Sigmoid colon (tissue), 7 donors: Measurements from ENCODE around the gene NKX2-2. TPM values are rescaled to one million over a fixed set of nuclear protein-coding genes. Genes with fewer than 3 reads are reported as not detected.

Experiments used
- DNase-seq: peaks from one replicate; pipeline ENCODE4 v3.0.0-alpha.2; 2019
- H3K27ac ChIP-seq, 4 donors: fragments of 200-600 bp; sonication (generic); one replicate each; pipeline ENCODE4 v1.5.1; 2016 to 2019; ENCODE audit warnings: mild to moderate bottlenecking in 1 of 4
- H3K27me3 ChIP-seq, 3 donors: fragments of 200-600 bp; sonication (generic); one replicate each; pipeline ENCODE4 v1.5.1; 2019; ENCODE audit warnings: mild to moderate bottlenecking in 1 of 3
- H3K36me3 ChIP-seq, 4 donors: fragments of 200-600 bp; sonication (generic); one replicate each; pipeline ENCODE4 v1.5.1; 2016 to 2019
- H3K4me1 ChIP-seq, 4 donors: fragments of 200-600 bp; sonication (generic); one replicate each; pipeline ENCODE4 v1.5.1; 2017 to 2019
- H3K4me3 ChIP-seq, 4 donors: fragments of 200-600 bp; sonication (generic); one replicate each; pipeline ENCODE4 v1.5.1; 2017 to 2019; ENCODE audit warnings: mild to moderate bottlenecking in 2 of 4, moderate library complexity in 1 of 4
- H3K9me3 ChIP-seq, 4 donors: fragments of 200-600 bp in 3 of 4; sonication (generic) in 3 of 4; one replicate each; pipeline versions ENCODE4 v1.5.1 to v1.6.1; 2013 to 2019
- EP300 ChIP-seq, 4 donors: sonication (generic); formaldehyde crosslinking; IDR thresholded peaks; one replicate each; pipeline ENCODE4 v1.6.1; 2017; ENCODE audit warnings: antibody characterized with exemption in 4 of 4
- POLR2A ChIP-seq, 2 donors: fragments of 450-650 bp; IDR thresholded peaks; one replicate each; pipeline ENCODE4 v1.6.1; 2016; ENCODE audit warnings: antibody characterized with exemption in 2 of 2, mild to moderate bottlenecking in 2 of 2, moderate library complexity in 2 of 2
- POLR2AphosphoS5 ChIP-seq, 4 donors: sonication (generic); formaldehyde crosslinking; IDR thresholded peaks; one replicate each; pipeline ENCODE4 v1.6.1; 2017; ENCODE audit warnings: antibody characterized with exemption in 4 of 4
- WGBS, 2 donors: extraction: QIAGEN DNeasy Blood & Tissue Kit; methylation state at CpG; one replicate each; pipeline ENCODE4 v1.1.7; 2013; 5-methylcytosine and 5-hydroxymethylcytosine counted together
- intact Hi-C: fragments of 100-400 bp; cut with DNase I; formaldehyde crosslinking; loops from one replicate; pipeline ENCODE4 v1.15.1; 2023
- polyA plus RNA-seq, 3 donors: library from polyadenylated mRNA; stranded (reverse); fragments of 200-250 nt; gene quantifications; one replicate each; pipeline ENCODE4 v1.2.3, GENCODE V29; 2013
- total RNA-seq, 4 donors: library from RNA; depleted of rRNA; stranded (reverse); fragments of >200 nt; gene quantifications; one replicate each; pipeline ENCODE4 v1.1.0, GENCODE V29; 2016
- TF ChIP-seq, protein P1 (sequence below), 4 experiments: fragments of 450-650 bp in 3 of 4; fragments of 200-600 bp in 1 of 4; IDR thresholded peaks; one replicate each; pipeline ENCODE4 v1.5.1; 2016 to 2019; ENCODE audit warnings: antibody characterized with exemption in 4 of 4, mild to moderate bottlenecking in 3 of 4, moderate library complexity in 2 of 4
- donor health status: healthy with polysubstance abuse.
- donor health status: Bipolar disorder and iron deficiency.
- donor health status: healthy.

The NKX2-2 gene
- total and polyA plus RNA-seq, 7 donors, result 0.23 to 0.60 (median 0.46) TPM; not detected in 4

DNA sequence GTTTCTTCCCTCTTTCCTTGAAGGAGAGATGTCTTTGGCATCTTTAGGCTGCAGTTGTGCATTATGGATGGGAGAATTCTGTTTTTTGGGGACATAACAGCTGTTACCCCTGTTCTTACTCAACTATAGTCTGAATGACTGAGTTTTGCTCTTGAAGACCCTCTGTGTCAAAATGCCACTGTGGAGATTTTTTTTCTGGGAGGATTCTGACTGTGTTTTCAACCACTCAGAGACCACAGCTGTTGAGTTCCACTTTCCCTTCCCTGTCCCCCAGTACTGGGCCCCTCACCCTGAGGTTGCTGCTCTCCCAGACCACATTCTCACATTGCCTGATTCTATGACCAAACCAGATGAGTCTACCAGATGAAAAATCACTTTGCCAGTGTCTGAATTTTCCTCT, 48.1 kb downstream of the NKX2-2 start:
- intact Hi-C loops, result no loop called here
- TF ChIP-seq POLR2AphosphoS5 (IDR thresholded peaks at IDR 0.05) (no peak), EP300 (IDR thresholded peaks at IDR 0.05) (no peak), POLR2A (IDR thresholded peaks at IDR 0.05) (no peak)
- TF ChIP-seq, protein P1, sequence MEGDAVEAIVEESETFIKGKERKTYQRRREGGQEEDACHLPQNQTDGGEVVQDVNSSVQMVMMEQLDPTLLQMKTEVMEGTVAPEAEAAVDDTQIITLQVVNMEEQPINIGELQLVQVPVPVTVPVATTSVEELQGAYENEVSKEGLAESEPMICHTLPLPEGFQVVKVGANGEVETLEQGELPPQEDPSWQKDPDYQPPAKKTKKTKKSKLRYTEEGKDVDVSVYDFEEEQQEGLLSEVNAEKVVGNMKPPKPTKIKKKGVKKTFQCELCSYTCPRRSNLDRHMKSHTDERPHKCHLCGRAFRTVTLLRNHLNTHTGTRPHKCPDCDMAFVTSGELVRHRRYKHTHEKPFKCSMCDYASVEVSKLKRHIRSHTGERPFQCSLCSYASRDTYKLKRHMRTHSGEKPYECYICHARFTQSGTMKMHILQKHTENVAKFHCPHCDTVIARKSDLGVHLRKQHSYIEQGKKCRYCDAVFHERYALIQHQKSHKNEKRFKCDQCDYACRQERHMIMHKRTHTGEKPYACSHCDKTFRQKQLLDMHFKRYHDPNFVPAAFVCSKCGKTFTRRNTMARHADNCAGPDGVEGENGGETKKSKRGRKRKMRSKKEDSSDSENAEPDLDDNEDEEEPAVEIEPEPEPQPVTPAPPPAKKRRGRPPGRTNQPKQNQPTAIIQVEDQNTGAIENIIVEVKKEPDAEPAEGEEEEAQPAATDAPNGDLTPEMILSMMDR (IDR thresholded peaks at IDR 0.05), result no peak
- Histone ChIP-seq H3K27ac (no peak overlapping the region), H3K27me3 (no peaks in the 10 kb centered on the region), H3K9me3 (peaks cover 0 to 3% (median 0%) of the 10 kb centered on the region in 4 donors), H3K4me1 (no peaks in the 10 kb centered on the region), H3K4me3 (no peak overlapping the region), H3K36me3 (no peaks in the 10 kb centered on the region)
- no peak for DNase-seq

DNA sequence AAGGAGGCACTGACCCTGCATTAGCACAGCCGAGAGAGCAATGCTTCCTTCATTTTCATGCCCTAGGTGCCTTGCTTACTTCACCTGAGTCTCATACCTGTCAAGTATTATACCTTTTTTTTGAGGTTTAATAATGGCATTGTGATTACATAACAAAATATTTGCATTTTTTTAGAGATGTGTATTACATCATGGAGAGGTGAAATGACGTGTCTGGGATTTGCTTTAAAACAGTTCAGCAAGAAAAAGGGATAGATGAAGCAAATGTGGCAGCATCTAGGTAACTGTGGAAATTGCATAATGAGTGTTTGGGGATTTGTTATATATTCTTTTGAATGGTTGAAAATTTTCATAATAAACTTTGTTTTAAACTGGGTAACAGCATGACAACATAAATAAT, 48.9 kb downstream of the NKX2-2 start:
- DNase-seq, result no peak
- intact Hi-C loops, result no loop called here
- WGBS, 2 donors, result 71 to 87% methylated on average over 2 of the region's 2 CpGs
- Histone ChIP-seq H3K36me3 (no peaks in the 10 kb centered on the region), H3K4me1 (no peaks in the 10 kb centered on the region), H3K9me3 (peaks cover 0 to 3% (median 0%) of the 10 kb centered on the region in 4 donors), H3K4me3 (no peak overlapping the region), H3K27me3 (peaks cover 0 to 6% (median 0%) of the 10 kb centered on the region in 3 donors), H3K27ac (no peak overlapping the region)
- TF ChIP-seq, protein P1 (IDR thresholded peaks at IDR 0.05), result no peak
- no peak for TF ChIP-seq POLR2A (IDR thresholded peaks at IDR 0.05)
- no peak for TF ChIP-seq EP300 (IDR thresholded peaks at IDR 0.05)
- TF ChIP-seq POLR2AphosphoS5 (IDR thresholded peaks at IDR 0.05), result no peak

Other genes starting within 250 kb of the NKX2-2 start
- 10 to 100 TPM; 53.5 to 79.8 (median 66.1) TPM for gene XRN2, start 210.7 kb downstream of the NKX2-2 start, total RNA-seq
- 10 to 100 TPM; 21.0 to 31.4 (median 25.0) TPM for gene XRN2, start 210.7 kb downstream of the NKX2-2 start, polyA plus RNA-seq
- not detected for gene NKX2-4, start 116.5 kb downstream of the NKX2-2 start, total RNA-seq
- not detected for gene NKX2-4, start 116.5 kb downstream of the NKX2-2 start, polyA plus RNA-seq
- gene PAX1, start 191.6 kb upstream of the NKX2-2 start, total RNA-seq, result under 1 TPM in 1 of 4 donors, not detected in 3; under 0.01 TPM
- not detected for gene PAX1, start 191.6 kb upstream of the NKX2-2 start, polyA plus RNA-seq